Esophagus (tissue), 2 donors: ENCODE measurements around the gene LY9. TPM values are rescaled to one million over a fixed set of nuclear protein-coding genes. Genes with fewer than 3 reads are reported as not detected.

Experiments
- H3K27ac ChIP-seq, 2 donors: one replicate each; pipeline ENCODE4 v1.5.1; 2013; ENCODE audit warnings: low read depth in 2 of 2, mild to moderate bottlenecking in 2 of 2, inconsistent platforms in 1 of 2, low read length in 1 of 2, moderate library complexity in 1 of 2
- H3K27me3 ChIP-seq, 2 donors: one replicate each; pipeline ENCODE4 v1.6.1; 2013; ENCODE audit warnings: low read length in 2 of 2, control low read depth in 1 of 2, mild to moderate bottlenecking in 1 of 2; ENCODE audit not compliant: insufficient read depth in 2 of 2, control insufficient read depth in 1 of 2
- H3K36me3 ChIP-seq, 2 donors: one replicate each; pipeline ENCODE4 v1.6.1; 2013; ENCODE audit warnings: low read length in 1 of 2; ENCODE audit not compliant: control insufficient read depth in 2 of 2, insufficient read depth in 2 of 2
- H3K4me1 ChIP-seq, 2 donors: one replicate each; pipeline ENCODE4 v1.6.1; 2013; ENCODE audit warnings: low read length in 1 of 2; ENCODE audit not compliant: control insufficient read depth in 2 of 2, insufficient read depth in 2 of 2
- H3K4me3 ChIP-seq, 2 donors: one replicate each; pipeline ENCODE4 v1.5.1; 2013; ENCODE audit warnings: low read length in 2 of 2, mild to moderate bottlenecking in 2 of 2, low read depth in 1 of 2, moderate library complexity in 1 of 2
- H3K9me3 ChIP-seq, 2 donors: one replicate each; pipeline ENCODE4 v1.6.1; 2013; ENCODE audit warnings: mild to moderate bottlenecking in 2 of 2, low read depth in 1 of 2, low read length in 1 of 2, moderate library complexity in 1 of 2; ENCODE audit not compliant: control insufficient read depth in 2 of 2, insufficient read depth in 1 of 2
- WGBS, 2 donors: extraction: QIAGEN DNeasy Blood & Tissue Kit; methylation state at CpG; one replicate each; pipeline ENCODE4 v1.1.7; 2013; 5-methylcytosine and 5-hydroxymethylcytosine counted together
- polyA plus RNA-seq, 2 donors: library from polyadenylated mRNA; stranded (reverse); fragments of 200-250 nt; gene quantifications; one replicate each; pipeline ENCODE4 v1.2.3, GENCODE V29; 2013
- donor health status: healthy with polysubstance abuse.
- donor health status: Bipolar disorder and iron deficiency.

LY9 gene
- polyA plus RNA-seq, 2 donors, result 0.54 to 0.73 TPM

- 85 to 95% methylated on average over 1 of the region's 1 CpG for WGBS, 2 donors
- Histone ChIP-seq H3K9me3 (no peaks in the 10 kb centered on the region), H3K4me1 (no peaks in the 10 kb centered on the region), H3K27ac (no peak overlapping the region), H3K36me3 (no peaks in the 10 kb centered on the region), H3K4me3 (no peak overlapping the region), H3K27me3 (no peaks in the 10 kb centered on the region)
These were observed 33.8 kb downstream of the LY9 start for GRCh38 chr1:160829766-160830165.

DNA sequence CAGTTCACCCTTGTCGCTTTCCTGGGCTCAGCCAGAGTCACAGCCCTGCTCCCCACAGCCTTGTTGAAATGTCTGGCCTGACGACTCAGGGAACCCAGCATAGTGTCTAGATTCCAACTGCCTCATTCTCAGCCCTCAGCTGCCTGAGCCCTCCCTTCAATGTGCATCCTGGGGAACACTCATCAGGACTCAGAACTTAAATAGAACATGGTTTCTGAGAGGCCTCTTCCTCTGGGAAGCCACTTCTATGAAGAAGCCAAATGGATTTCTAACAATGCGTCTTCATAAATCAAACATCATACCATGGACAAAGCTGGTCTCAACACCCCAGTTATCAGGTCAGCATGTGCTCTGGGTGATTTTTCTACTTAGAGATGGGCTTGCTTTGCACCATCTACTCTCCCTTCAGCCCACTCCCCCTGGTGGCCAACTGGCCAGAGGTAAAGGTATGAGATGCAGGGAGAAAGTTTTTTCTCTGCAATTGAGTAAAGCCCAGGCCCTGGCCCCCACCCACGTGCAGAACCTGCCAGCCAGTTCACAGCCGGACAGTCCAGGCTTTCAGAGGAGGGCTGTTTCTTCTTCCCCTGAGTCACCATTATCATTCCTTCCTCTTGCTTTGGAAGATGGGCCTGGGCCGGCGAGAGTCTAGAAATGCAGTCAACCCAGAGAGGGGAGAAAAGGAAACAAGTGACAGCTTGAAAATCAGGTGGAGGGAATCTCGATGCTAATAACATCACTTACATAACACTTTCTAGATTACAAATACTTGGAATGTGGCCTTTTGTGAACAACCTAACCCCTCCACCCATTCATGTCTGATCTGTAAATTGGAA is 34.6 kb downstream of the LY9 start:
- Histone ChIP-seq H3K36me3 (no peaks in the 10 kb centered on the region), H3K4me1 (no peaks in the 10 kb centered on the region), H3K4me3 (no peak overlapping the region), H3K27ac (no peak overlapping the region), H3K27me3 (no peaks in the 10 kb centered on the region), H3K9me3 (no peaks in the 10 kb centered on the region)
- 57 to 64% methylated on average over 8 of the region's 8 CpGs for WGBS, 2 donors

DNA sequence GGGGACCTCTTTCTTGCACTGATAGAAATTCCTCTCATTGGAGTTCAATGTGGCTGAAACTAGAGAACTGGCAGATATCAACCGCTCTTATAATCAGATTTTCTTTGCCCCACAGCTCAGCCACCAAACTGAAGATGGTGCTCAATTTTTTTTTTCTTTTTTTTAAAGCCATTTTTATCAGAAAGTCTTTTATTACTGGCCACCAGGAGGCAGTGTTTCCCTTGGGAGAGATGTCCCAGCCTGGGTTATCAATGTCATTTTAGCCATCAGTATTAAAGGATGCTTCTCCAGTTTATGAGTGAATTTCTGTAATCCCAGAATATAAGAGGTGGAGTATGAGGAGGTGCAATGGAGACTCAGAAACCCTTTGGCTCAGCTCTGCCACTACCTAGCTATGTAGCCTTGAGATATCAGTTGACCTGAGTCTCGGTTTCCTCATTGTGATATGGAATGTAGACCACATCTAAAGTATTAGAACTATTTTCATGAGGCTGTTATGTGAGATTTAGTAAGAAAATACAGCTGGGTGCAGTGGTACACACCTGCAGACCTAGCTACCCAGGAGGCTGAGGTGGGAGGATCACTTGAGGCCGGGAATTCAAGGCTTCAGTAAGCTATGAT is 39.1 kb downstream of the LY9 start:
- H3K27ac ChIP-seq, result no peak overlapping the region
- H3K27me3 ChIP-seq, result no peaks in the 10 kb centered on the region
- no peaks in the 10 kb centered on the region for H3K4me1 ChIP-seq
- H3K36me3 ChIP-seq, result no peaks in the 10 kb centered on the region
- H3K9me3 ChIP-seq, result no peaks in the 10 kb centered on the region
- 78 to 87% methylated on average over 3 of the region's 3 CpGs for WGBS, 2 donors
- H3K4me3 ChIP-seq, result no peak overlapping the region

GRCh38 chr1:160835751-160836150 is 39.8 kb downstream of the LY9 start:
- no peaks in the 10 kb centered on the region for H3K4me1 ChIP-seq
- 80 to 85% methylated on average over 3 of the region's 3 CpGs for WGBS, 2 donors
- H3K36me3 ChIP-seq, result no peaks in the 10 kb centered on the region
- no peak overlapping the region for H3K27ac ChIP-seq
- no peak overlapping the region for H3K4me3 ChIP-seq
- no peaks in the 10 kb centered on the region for H3K9me3 ChIP-seq
- H3K27me3 ChIP-seq, result no peaks in the 10 kb centered on the region

DNA sequence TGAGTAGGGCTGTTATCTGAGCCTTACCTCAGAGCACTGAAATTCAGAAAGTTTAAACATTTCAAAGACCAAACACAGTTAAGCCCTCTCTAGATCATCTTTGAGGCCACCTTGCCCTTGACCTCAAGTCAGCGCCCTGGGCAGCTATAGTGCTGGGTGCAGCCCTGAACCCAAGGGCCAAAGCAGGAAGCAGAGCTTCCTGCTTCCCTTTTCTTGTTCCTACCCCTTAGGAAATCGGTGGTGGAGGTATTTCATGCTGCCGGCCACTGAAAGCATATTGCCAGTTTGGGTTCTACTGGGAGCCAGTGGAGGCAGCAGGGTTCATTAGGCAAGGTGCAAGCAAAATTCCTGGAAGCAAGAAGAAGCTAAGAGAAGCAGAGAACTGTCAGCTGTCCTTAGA is 40.6 kb downstream of the LY9 start:
- Histone ChIP-seq H3K4me1 (no peaks in the 10 kb centered on the region), H3K27ac (no peak overlapping the region)

DNA sequence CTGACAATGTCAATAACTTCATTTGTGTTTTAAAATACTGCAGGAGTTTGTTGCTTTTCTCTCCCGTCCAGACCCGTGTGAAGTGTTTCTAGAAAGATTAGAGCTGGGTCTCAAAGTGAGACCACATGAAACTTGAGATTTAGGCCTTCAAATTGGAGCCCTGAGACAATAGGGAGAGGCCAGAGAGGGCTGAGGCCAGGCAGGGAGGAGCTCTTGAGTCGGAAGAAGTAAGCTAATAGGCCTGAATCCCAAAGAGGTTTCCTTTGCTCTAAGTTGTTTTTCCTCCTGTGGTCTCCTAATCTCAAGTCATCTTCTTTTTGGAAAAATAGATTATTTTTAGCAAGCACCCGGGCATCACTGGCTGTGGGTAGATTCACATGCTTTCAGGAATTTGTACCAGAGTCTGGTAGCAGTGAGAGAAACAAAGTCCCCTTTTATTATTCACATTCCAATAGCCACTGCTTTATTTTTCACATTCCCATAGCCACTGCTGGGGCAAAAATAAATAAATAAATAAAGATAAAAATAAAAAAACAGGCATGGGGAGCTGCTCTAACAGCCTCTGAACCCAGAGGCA is 41.1 kb downstream of the LY9 start:
- Histone ChIP-seq H3K36me3 (no peaks in the 10 kb centered on the region), H3K4me1 (no peaks in the 10 kb centered on the region), H3K27me3 (no peaks in the 10 kb centered on the region), H3K9me3 (no peaks in the 10 kb centered on the region), H3K4me3 (no peak overlapping the region), H3K27ac (no peak overlapping the region)
- WGBS, 2 donors, result 65 to 67% methylated on average over 4 of the region's 4 CpGs

More for the DNA sequence above, 40.6 kb downstream of the LY9 start:
- Histone ChIP-seq H3K27me3 (no peaks in the 10 kb centered on the region), H3K4me3 (no peak overlapping the region), H3K9me3 (no peaks in the 10 kb centered on the region), H3K36me3 (no peaks in the 10 kb centered on the region)
- WGBS, 2 donors, result 54 to 62% methylated on average over 3 of the region's 3 CpGs

DNA sequence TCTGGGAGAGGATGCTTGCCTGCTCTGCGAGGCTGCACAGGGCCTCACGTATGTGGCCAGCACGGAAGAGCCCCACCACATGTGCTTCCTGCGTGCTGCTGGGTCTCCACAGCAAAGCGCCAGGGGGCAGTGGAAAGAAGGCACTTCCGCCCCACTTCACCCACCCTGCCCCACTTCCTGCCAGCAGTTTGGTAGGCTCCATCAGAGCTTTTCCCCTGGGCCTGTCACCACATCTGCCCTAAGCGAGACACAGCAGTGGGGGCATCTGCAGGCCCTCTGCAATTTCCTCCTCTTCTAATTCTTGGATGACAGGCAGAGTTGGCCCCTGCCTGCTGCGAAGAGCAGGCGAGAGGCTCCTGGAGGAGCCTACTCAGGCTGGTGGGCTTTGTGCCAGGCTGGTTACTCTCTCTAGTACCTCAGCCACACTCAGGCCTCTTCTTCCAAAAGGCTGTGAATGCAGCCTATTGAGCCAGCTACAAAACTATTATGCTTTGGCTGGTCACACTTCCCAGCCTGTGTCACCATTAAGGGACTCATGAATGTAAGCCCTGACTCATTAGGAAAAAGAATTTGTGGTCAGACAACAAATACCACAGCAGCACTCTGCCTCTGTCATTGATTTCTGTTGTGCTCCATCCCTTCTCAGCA is 41.7 kb downstream of the LY9 start:
- H3K27ac ChIP-seq, result peak overlapping the region; percentile 18 to 46
- H3K4me3 ChIP-seq, result no peak overlapping the region
- WGBS, 2 donors, result 67 to 72% methylated on average over 9 of the region's 9 CpGs
- no peaks in the 10 kb centered on the region for H3K27me3 ChIP-seq
- H3K36me3 ChIP-seq, result no peaks in the 10 kb centered on the region
- H3K9me3 ChIP-seq, result no peaks in the 10 kb centered on the region
- H3K4me1 ChIP-seq, result no peaks in the 10 kb centered on the region

GRCh38 chr1:160838888-160839287 is 42.9 kb downstream of the LY9 start:
- Histone ChIP-seq H3K9me3 (no peaks in the 10 kb centered on the region), H3K27ac (no peak overlapping the region), H3K27me3 (no peaks in the 10 kb centered on the region), H3K4me1 (no peaks in the 10 kb centered on the region), H3K4me3 (no peak overlapping the region), H3K36me3 (no peaks in the 10 kb centered on the region)
- WGBS, 2 donors, result 80 to 88% methylated on average over 7 of the region's 7 CpGs

GRCh38 chr1:160839746-160840145 is 43.8 kb downstream of the LY9 start:
- Histone ChIP-seq H3K4me1 (no peaks in the 10 kb centered on the region), H3K27ac (no peak overlapping the region), H3K27me3 (no peaks in the 10 kb centered on the region), H3K9me3 (no peaks in the 10 kb centered on the region), H3K4me3 (no peak overlapping the region), H3K36me3 (no peaks in the 10 kb centered on the region)
- WGBS, 2 donors, result 81 to 86% methylated on average over 2 of the region's 2 CpGs
